ENCODE data around the gene ANTXR2. TPM values are rescaled to one million over a fixed set of nuclear protein-coding genes. Genes with fewer than 3 reads are reported as not detected.
"Not testable (repeated sequence)": the region's sequence is repeated elsewhere in the genome, so short reads cannot be mapped to it uniquely, and the experiment has no call there.

ANTXR2 gene
- total RNA-seq, 4 donors from 2014 or later, result 69.6 to 139 (median 118) TPM

DNA sequence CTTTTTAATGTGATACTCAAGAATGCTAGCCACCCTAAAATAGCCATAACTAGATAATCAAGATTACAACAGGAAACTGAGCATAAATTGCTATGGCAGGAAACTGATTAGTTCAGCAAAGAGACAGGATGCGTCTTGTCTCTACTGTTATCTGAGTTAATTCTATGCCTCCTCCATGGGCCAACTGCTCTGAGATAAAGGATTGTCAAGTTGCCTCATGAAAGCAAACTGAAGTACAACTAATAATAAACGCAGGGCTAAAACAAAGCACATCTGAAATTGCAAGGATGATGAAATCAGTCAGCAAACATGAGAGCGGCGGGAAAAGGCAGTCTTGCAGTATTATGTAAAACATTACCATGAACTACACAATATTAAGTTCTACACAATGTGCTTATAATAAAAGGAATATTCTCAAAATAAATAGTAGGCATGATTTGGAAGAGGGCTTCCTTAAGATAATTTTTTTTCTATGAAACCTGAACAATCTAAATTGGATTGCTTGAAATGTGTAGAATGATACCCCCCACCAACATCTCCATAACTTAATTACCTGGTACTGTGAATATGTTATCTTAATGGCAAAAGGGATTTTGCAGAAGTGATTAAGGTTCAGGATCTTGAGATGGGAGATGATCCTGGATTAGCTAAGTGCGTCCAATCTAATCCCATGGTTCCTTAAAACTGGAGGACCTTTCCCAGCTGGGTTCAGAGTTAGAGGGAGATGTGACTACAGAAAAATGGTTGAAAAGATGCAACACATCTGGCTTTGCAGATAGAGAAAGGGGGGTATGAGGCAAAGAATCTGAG is 65.9 kb downstream of the ANTXR2 start:
- DNase-seq (ENCODE audit: low spot score in 2 of 2), result no peak
- H3K9me3 ChIP-seq, result peaks cover 0 to 11% (median 0%) of the 10 kb centered on the region in 4 donors
- no peak overlapping the region for H3K4me3 ChIP-seq
- H3K36me3 ChIP-seq, result peaks cover 0 to 46% (median 0%) of the 10 kb centered on the region in 3 donors
- 71 to 74% methylated on average over 5 of the region's 5 CpGs for WGBS, 2 donors
- H3K4me1 ChIP-seq, result peaks cover 0 to 10% (median 3%) of the 10 kb centered on the region in 4 donors
- no peaks in the 10 kb centered on the region for H3K27me3 ChIP-seq
- TF ChIP-seq POLR2A (IDR thresholded peaks at IDR 0.05) (no peak), EP300 (IDR thresholded peaks at IDR 0.05) (no peak)
- TF ChIP-seq, protein P1, sequence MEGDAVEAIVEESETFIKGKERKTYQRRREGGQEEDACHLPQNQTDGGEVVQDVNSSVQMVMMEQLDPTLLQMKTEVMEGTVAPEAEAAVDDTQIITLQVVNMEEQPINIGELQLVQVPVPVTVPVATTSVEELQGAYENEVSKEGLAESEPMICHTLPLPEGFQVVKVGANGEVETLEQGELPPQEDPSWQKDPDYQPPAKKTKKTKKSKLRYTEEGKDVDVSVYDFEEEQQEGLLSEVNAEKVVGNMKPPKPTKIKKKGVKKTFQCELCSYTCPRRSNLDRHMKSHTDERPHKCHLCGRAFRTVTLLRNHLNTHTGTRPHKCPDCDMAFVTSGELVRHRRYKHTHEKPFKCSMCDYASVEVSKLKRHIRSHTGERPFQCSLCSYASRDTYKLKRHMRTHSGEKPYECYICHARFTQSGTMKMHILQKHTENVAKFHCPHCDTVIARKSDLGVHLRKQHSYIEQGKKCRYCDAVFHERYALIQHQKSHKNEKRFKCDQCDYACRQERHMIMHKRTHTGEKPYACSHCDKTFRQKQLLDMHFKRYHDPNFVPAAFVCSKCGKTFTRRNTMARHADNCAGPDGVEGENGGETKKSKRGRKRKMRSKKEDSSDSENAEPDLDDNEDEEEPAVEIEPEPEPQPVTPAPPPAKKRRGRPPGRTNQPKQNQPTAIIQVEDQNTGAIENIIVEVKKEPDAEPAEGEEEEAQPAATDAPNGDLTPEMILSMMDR (IDR thresholded peaks at IDR 0.05), result no peak
- H3K27ac ChIP-seq, result no peak overlapping the region

GRCh38 chr4:80005863-80006262 is 67.2 kb downstream of the ANTXR2 start:
- H3K9me3 ChIP-seq, result peaks cover 0 to 11% (median 0%) of the 10 kb centered on the region in 4 donors
- H3K4me3 ChIP-seq, result no peak overlapping the region
- H3K27ac ChIP-seq, result peak overlapping the region in 1 of 4 donors; percentile 27
- peaks cover 0 to 46% (median 0%) of the 10 kb centered on the region in 3 donors for H3K36me3 ChIP-seq
- H3K4me1 ChIP-seq, result peaks cover 0 to 6% (median 0%) of the 10 kb centered on the region in 4 donors
- no peak for TF ChIP-seq EP300 (IDR thresholded peaks at IDR 0.05)
- TF ChIP-seq, protein P1 (IDR thresholded peaks at IDR 0.05), result no peak
- TF ChIP-seq POLR2A (IDR thresholded peaks at IDR 0.05), result no peak
- no peak for DNase-seq (ENCODE audit: low spot score in 2 of 2)
- no peaks in the 10 kb centered on the region for H3K27me3 ChIP-seq
- 90 to 91% methylated on average over 3 of the region's 3 CpGs for WGBS, 2 donors

GRCh38 chr4:80004319-80004718 is 68.7 kb downstream of the ANTXR2 start:
- Histone ChIP-seq H3K4me3 (no peak overlapping the region), H3K36me3 (peaks cover 0 to 46% (median 0%) of the 10 kb centered on the region in 3 donors), H3K9me3 (peaks cover 0 to 11% (median 0%) of the 10 kb centered on the region in 4 donors), H3K27ac (no peak overlapping the region), H3K27me3 (no peaks in the 10 kb centered on the region), H3K4me1 (no peaks in the 10 kb centered on the region)
- no peak for TF ChIP-seq EP300 (IDR thresholded peaks at IDR 0.05)
- TF ChIP-seq, protein P1 (IDR thresholded peaks at IDR 0.05), result no peak
- no peak for TF ChIP-seq POLR2A (IDR thresholded peaks at IDR 0.05)
- no peak for DNase-seq (ENCODE audit: low spot score in 2 of 2)

DNA sequence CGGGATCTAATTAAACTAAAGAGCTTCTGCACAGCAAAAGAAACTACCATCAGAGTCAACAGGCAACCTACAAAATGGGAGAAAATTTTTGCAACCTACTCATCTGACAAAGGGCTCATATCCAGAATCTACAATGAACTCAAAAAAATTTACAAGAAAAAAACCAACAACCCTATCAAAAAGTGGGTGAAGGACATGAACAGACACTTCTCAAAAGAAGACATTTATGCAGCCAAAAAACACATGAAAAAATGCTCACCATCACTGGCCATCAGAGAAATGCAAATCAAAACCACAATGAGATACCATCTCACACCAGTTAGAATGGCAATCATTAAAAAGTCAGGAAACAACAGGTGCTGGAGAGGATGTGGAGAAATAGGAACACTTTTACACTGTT is 70.5 kb downstream of the ANTXR2 start:
- DNase-seq (ENCODE audit: low spot score in 2 of 2); H3K27me3 ChIP-seq; H3K4me3 ChIP-seq; H3K4me1 ChIP-seq; H3K27ac ChIP-seq: not testable (repeated sequence)
- WGBS, 2 donors, result no CpG with 5 or more reads among the region's 1 CpG
- Histone ChIP-seq H3K36me3 (peaks cover 0 to 40% (median 0%) of the 10 kb centered on the region in 3 donors), H3K9me3 (peaks cover 0 to 11% (median 0%) of the 10 kb centered on the region in 4 donors)

GRCh38 chr4:79999048-79999447 is 74.0 kb downstream of the ANTXR2 start:
- H3K36me3 ChIP-seq, result peaks cover 0 to 10% (median 0%) of the 10 kb centered on the region in 3 donors
- 76 to 80% methylated on average over 3 of the region's 3 CpGs for WGBS, 2 donors
- not testable (repeated sequence) for H3K9me3 ChIP-seq; H3K27ac ChIP-seq; H3K27me3 ChIP-seq; H3K4me3 ChIP-seq; DNase-seq (ENCODE audit: low spot score in 2 of 2)
- peaks cover 0 to 12% (median 0%) of the 10 kb centered on the region in 4 donors for H3K4me1 ChIP-seq

DNA sequence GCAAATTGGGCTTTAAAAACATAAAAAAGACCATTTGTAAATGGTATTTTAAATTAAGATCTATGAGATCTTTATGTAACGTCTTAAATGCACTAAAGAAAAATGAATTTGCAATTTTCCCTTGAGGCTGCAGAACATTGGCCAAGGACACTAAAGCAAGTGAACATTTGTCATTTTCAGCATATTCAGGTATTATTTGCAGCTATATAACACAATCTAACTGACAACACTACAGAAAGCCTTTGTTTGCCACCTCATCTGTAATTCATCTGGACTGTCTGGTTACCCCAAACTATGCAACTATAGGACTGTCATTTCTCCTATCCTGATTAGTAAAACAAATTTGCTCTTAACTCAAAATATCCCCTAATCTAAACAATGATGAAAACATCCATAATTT is 74.8 kb downstream of the ANTXR2 start:
- peaks cover 0 to 3% (median 0%) of the 10 kb centered on the region in 3 donors for H3K36me3 ChIP-seq
- peaks cover 0 to 12% (median 0%) of the 10 kb centered on the region in 4 donors for H3K4me1 ChIP-seq
- no peak overlapping the region for H3K27ac ChIP-seq
- TF ChIP-seq POLR2A (IDR thresholded peaks at IDR 0.05) (no peak), EP300 (IDR thresholded peaks at IDR 0.05) (no peak)
- TF ChIP-seq, protein P1 (IDR thresholded peaks at IDR 0.05), result no peak
- WGBS, 2 donors, result 78 to 83% methylated on average over 1 of the region's 1 CpG
- DNase-seq (ENCODE audit: low spot score in 2 of 2), result no peak
- H3K27me3 ChIP-seq, result no peaks in the 10 kb centered on the region
- H3K4me3 ChIP-seq, result no peak overlapping the region
- peaks cover 0 to 2% (median 0%) of the 10 kb centered on the region in 4 donors for H3K9me3 ChIP-seq
